H9 (cell line): Measurements from ENCODE around the gene UBL4A. TPM values are rescaled to one million over a fixed set of nuclear protein-coding genes. Genes with fewer than 3 reads are reported as not detected.
"Not testable (repeated sequence)": the region's sequence is repeated elsewhere in the genome, so short reads cannot be mapped to it uniquely, and the experiment has no call there.

Experiments
- DNase-seq: peaks from one replicate; pipeline ENCODE4 v3.0.0-alpha.2; 2017
- H2AFZ ChIP-seq: one replicate; pipeline ENCODE4 v1.6.1; 2013; ENCODE audit warnings: mild to moderate bottlenecking, low read length, control low read depth, moderate library complexity
- H2AK5ac ChIP-seq: 2 replicates; pipeline ENCODE4 v1.6.1; 2013; ENCODE audit warnings: low read length, control low read depth, mixed read lengths; ENCODE audit not compliant: insufficient read length
- H2BK120ac ChIP-seq: one replicate; pipeline ENCODE4 v1.6.1; 2013; ENCODE audit warnings: low read depth, mild to moderate bottlenecking, low read length, control low read depth, inconsistent platforms; ENCODE audit not compliant: poor library complexity, severe bottlenecking
- H2BK12ac ChIP-seq: 2 replicates; pipeline ENCODE4 v1.6.1; 2013; ENCODE audit warnings: low read length, control low read depth, mixed read lengths, low read depth; ENCODE audit not compliant: insufficient read length
- H2BK15ac ChIP-seq: 2 replicates; pipeline ENCODE4 v1.6.1; 2013; ENCODE audit warnings: low read depth, low read length, control low read depth
- H2BK20ac ChIP-seq: one replicate; pipeline ENCODE4 v1.6.1; 2013; ENCODE audit warnings: low read depth, mild to moderate bottlenecking, low read length, control low read depth, inconsistent platforms; ENCODE audit not compliant: poor library complexity, severe bottlenecking
- H2BK5ac ChIP-seq: 2 replicates; pipeline ENCODE4 v1.6.1; 2013; ENCODE audit warnings: low read length, control low read depth, mixed read lengths; ENCODE audit not compliant: insufficient read length
- H3K14ac ChIP-seq: 2 replicates; pipeline ENCODE4 v1.6.1; 2013; ENCODE audit warnings: low read length, control low read depth; ENCODE audit not compliant: insufficient read depth
- H3K18ac ChIP-seq: 2 replicates; pipeline ENCODE4 v1.6.1; 2013; ENCODE audit warnings: low read depth, mild to moderate bottlenecking, mixed read lengths, low read length, control low read depth; ENCODE audit not compliant: insufficient read length
- H3K23ac ChIP-seq: 2 replicates; pipeline ENCODE4 v1.6.1; 2013; ENCODE audit warnings: low read length, control low read depth, mixed read lengths, low read depth; ENCODE audit not compliant: insufficient read length
- H3K23me2 ChIP-seq: 2 replicates; pipeline ENCODE4 v1.6.1; 2013; ENCODE audit warnings: low read depth, mild to moderate bottlenecking, mixed read lengths, low read length, control low read depth; ENCODE audit not compliant: insufficient read length, poor library complexity, severe bottlenecking
- H3K27ac ChIP-seq: 2 replicates; pipeline ENCODE4 v1.5.1; 2013; ENCODE audit warnings: low read length, control low read depth, mixed read lengths, low read depth; ENCODE audit not compliant: insufficient read length
- H3K27me3 ChIP-seq: 2 replicates; pipeline ENCODE4 v1.6.1; 2013; ENCODE audit warnings: low read length, control low read depth, inconsistent platforms; ENCODE audit not compliant: insufficient read depth
- H3K4ac ChIP-seq: 2 replicates; pipeline ENCODE4 v1.6.1; 2013; ENCODE audit warnings: low read depth, mild to moderate bottlenecking, control low read depth, inconsistent platforms, low read length, moderate library complexity
- H3K4me1 ChIP-seq: 2 replicates; pipeline ENCODE4 v1.6.1; 2013; ENCODE audit warnings: low read length, control low read depth, inconsistent platforms; ENCODE audit not compliant: insufficient read depth
- H3K4me2 ChIP-seq: 2 replicates; pipeline ENCODE4 v1.6.1; 2013; ENCODE audit warnings: low read length, control low read depth, mixed read lengths; ENCODE audit not compliant: insufficient read length, insufficient read depth
- H3K56ac ChIP-seq: 2 replicates; pipeline ENCODE4 v1.6.1; 2013; ENCODE audit warnings: low read depth, mild to moderate bottlenecking, mixed read lengths, low read length, control low read depth; ENCODE audit not compliant: insufficient read length
- H3K79me1 ChIP-seq: 2 replicates; pipeline ENCODE4 v1.6.1; 2013; ENCODE audit warnings: low read depth, mild to moderate bottlenecking, moderate library complexity, low read length, control low read depth, inconsistent platforms; ENCODE audit not compliant: insufficient read depth, poor library complexity, severe bottlenecking
- H3K79me2 ChIP-seq: 2 replicates; pipeline ENCODE4 v1.6.1; 2013; ENCODE audit warnings: low read length, control low read depth, inconsistent platforms; ENCODE audit not compliant: insufficient read depth
- H3K9ac ChIP-seq: 2 replicates; pipeline ENCODE4 v1.6.1; 2013; ENCODE audit warnings: low read length, control low read depth, mixed read lengths; ENCODE audit not compliant: insufficient read length; ENCODE audit errors: extremely low read depth
- H3K9me3 ChIP-seq: one replicate; pipeline ENCODE4 v1.6.1; 2013; ENCODE audit warnings: low read depth, low read length, inconsistent platforms; ENCODE audit not compliant: control insufficient read depth
- H3T11ph ChIP-seq: one replicate; pipeline ENCODE4 v1.6.1; 2013; ENCODE audit warnings: mild to moderate bottlenecking, low read length, control low read depth, inconsistent platforms
- H4K20me1 ChIP-seq: one replicate; pipeline ENCODE4 v1.6.1; 2013; ENCODE audit not compliant: control insufficient read depth, insufficient read length, insufficient read depth
- H4K5ac ChIP-seq: 2 replicates; pipeline ENCODE4 v1.6.1; 2013; ENCODE audit warnings: low read depth, mild to moderate bottlenecking, mixed read lengths, low read length, control low read depth; ENCODE audit not compliant: insufficient read length
- H4K8ac ChIP-seq: replicated peaks from 2 replicates; pipeline ENCODE4 v1.6.1; 2013; ENCODE audit warnings: low read length, control low read depth, mixed read lengths, low read depth; ENCODE audit not compliant: insufficient read length
- H4K91ac ChIP-seq: 2 replicates; pipeline ENCODE4 v1.6.1; 2013; ENCODE audit warnings: low read depth, mild to moderate bottlenecking, moderate library complexity, mixed read lengths, low read length, control low read depth; ENCODE audit not compliant: insufficient read length
- H3K27ac Mint-ChIP-seq, 3 experiments: 2 replicates in 2 of 3; 3 replicates in 1 of 3; pipeline ENCODE4 v1.8.0; 2020 to 2021; ENCODE audit warnings: mixed read lengths in 3 of 3, mild to moderate bottlenecking in 1 of 3, moderate library complexity in 1 of 3
- H3K27me3 Mint-ChIP-seq: 2 replicates; pipeline ENCODE4 v1.8.0; 2021; ENCODE audit warnings: low read depth, mild to moderate bottlenecking, moderate library complexity, mixed read lengths
- H3K36me3 Mint-ChIP-seq, 3 experiments: 2 replicates in 2 of 3; 3 replicates in 1 of 3; pipeline ENCODE4 v1.8.0; 2020 to 2021; ENCODE audit warnings: low read depth in 3 of 3, mixed read lengths in 3 of 3; ENCODE audit not compliant: insufficient read depth in 1 of 3
- H3K4me1 Mint-ChIP-seq, 2 experiments: 2 replicates each; pipeline ENCODE4 v1.8.0; 2020; ENCODE audit warnings: mixed read lengths in 2 of 2
- H3K4me3 Mint-ChIP-seq, 2 experiments: 2 replicates in 1 of 2; 3 replicates in 1 of 2; pipeline ENCODE4 v1.8.0; 2020 to 2021; ENCODE audit warnings: mild to moderate bottlenecking in 2 of 2, mixed read lengths in 2 of 2, moderate library complexity in 1 of 2
- H3K9me3 Mint-ChIP-seq, 2 experiments: 2 replicates in 1 of 2; 3 replicates in 1 of 2; pipeline ENCODE4 v1.8.0; 2020; ENCODE audit warnings: mild to moderate bottlenecking in 2 of 2, mixed read lengths in 2 of 2, moderate library complexity in 1 of 2
- CTCF ChIP-seq: fragments of 200-600 bp; sonication (generic); conservative IDR thresholded peaks from 3 replicates; pipeline ENCODE4 v1.8.0; 2021; ENCODE audit warnings: antibody characterized with exemption, mild to moderate bottlenecking
- WGBS: extraction: QIAGEN DNeasy Blood & Tissue Kit; methylation state at CpG from one replicate; pipeline ENCODE4 v1.1.7; 2013; ENCODE audit warnings: missing lambda C conversion rate, low lambda C conversion rate, mixed read lengths; ENCODE audit not compliant: insufficient read length; ENCODE audit errors: extremely low coverage; 5-methylcytosine and 5-hydroxymethylcytosine counted together
- total RNA-seq: library from RNA; stranded (reverse); gene quantifications from 2 replicates; pipeline ENCODE4 v1.2.1, GENCODE V29; 2021

The UBL4A gene
- total RNA-seq, 1 experiment from 2014 or later: 30.9 TPM

- H3K9me3 Mint-ChIP-seq: peaks cover 55 to 60% of the 10 kb centered on the region in 2 experiments
- H3K27me3 Mint-ChIP-seq: peaks cover 2% of the 10 kb centered on the region; the same call in 1 of the 2 replicates
- H3K18ac ChIP-seq: no peak overlapping the region
Observed at GRCh38 chrX:154502098-154502497, 15.7 kb upstream of the UBL4A start.

GRCh38 chrX:154501423-154501822 is 15.0 kb upstream of the UBL4A start:
- not testable (repeated sequence) for H3K27ac Mint-ChIP-seq, H3K4ac ChIP-seq, H3K23ac ChIP-seq, H2AK5ac ChIP-seq, H3K14ac ChIP-seq, H3K27me3 ChIP-seq, H3K4me1 ChIP-seq, H3K27ac ChIP-seq, H2BK12ac ChIP-seq, H3K9me3 ChIP-seq, DNase-seq, H2BK20ac ChIP-seq, H3K23me2 ChIP-seq, H2BK5ac ChIP-seq, H2AFZ ChIP-seq, H4K5ac ChIP-seq, H3K9ac ChIP-seq, H4K20me1 ChIP-seq, H3K79me2 ChIP-seq, H2BK15ac ChIP-seq, H3K79me1 ChIP-seq, H4K91ac ChIP-seq, H3K4me3 Mint-ChIP-seq, H3K27me3 Mint-ChIP-seq, H3K4me1 Mint-ChIP-seq, H3K4me2 ChIP-seq, H2BK120ac ChIP-seq, H3K18ac ChIP-seq, H4K8ac ChIP-seq, H3K56ac ChIP-seq, H3T11ph ChIP-seq
- no CpG with 5 or more reads among the region's 7 CpGs for whole genome bisulfite sequencing
- H3K9me3 Mint-ChIP-seq: peaks cover 58 to 61% of the 10 kb centered on the region in 2 experiments
- H3K36me3 Mint-ChIP-seq: peaks cover 10 to 17% (median 17%) of the 10 kb centered on the region in 3 experiments

More at GRCh38 chrX:154502098-154502497, 15.7 kb upstream of the UBL4A start:
- no peak overlapping the region for H3T11ph ChIP-seq
- no CpG with 5 or more reads among the region's 8 CpGs for WGBS
- H3K56ac ChIP-seq: no peak overlapping the region
- no peak overlapping the region for H2AFZ ChIP-seq
- Mint-ChIP-seq H3K27ac (no peak overlapping the region), H3K36me3 (peaks cover 11 to 20% (median 20%) of the 10 kb centered on the region in 3 experiments), H3K4me3 (no peak overlapping the region), H3K4me1 (no peaks in the 10 kb centered on the region)
- H2BK5ac ChIP-seq: no peak overlapping the region
- no peak overlapping the region for H4K8ac ChIP-seq
- no peak overlapping the region for H2BK12ac ChIP-seq
- no peak for TF ChIP-seq CTCF
- no peak overlapping the region for H4K91ac ChIP-seq
- no peak overlapping the region for H3K4ac ChIP-seq
- H3K14ac ChIP-seq: no peak overlapping the region
- no peak overlapping the region for H3K9ac ChIP-seq
- no peak for DNase-seq
- H4K20me1 ChIP-seq: no peaks in the 10 kb centered on the region
- peaks cover 8% of the 10 kb centered on the region for H3K9me3 ChIP-seq
- H3K4me1 ChIP-seq: no peaks in the 10 kb centered on the region
- no peak overlapping the region for H2BK15ac ChIP-seq
- H2BK20ac ChIP-seq: no peak overlapping the region
- H3K27ac ChIP-seq: no peak overlapping the region
- H3K79me1 ChIP-seq: no peaks in the 10 kb centered on the region
- no peaks in the 10 kb centered on the region for H3K79me2 ChIP-seq
- H3K23ac ChIP-seq: no peak overlapping the region
- no peak overlapping the region for H4K5ac ChIP-seq
- no peak overlapping the region for H3K4me2 ChIP-seq
- H3K23me2 ChIP-seq: no peaks in the 10 kb centered on the region
- H2AK5ac ChIP-seq: no peak overlapping the region
- H2BK120ac ChIP-seq: no peak overlapping the region
- no peaks in the 10 kb centered on the region for H3K27me3 ChIP-seq
